Nasal cavity respiratory epithelium epithelial cell of viscerocranial mucosa (primary cell): ENCODE data around the gene NCAPG. TPM values are rescaled to one million over a fixed set of nuclear protein-coding genes. Genes with fewer than 3 reads are reported as not detected.

Source experiments
- total RNA-seq: library from RNA; depleted of rRNA; stranded (reverse); fragments of >200 nt; gene quantifications from 2 replicates; pipeline ENCODE4 v1.2.3, GENCODE V29; 2014

Gene NCAPG
- 0.28 and 0.34 TPM in 2 replicates for total RNA-seq

GRCh38 chr4:17810260-17811077 lies at the start of gene NCAPG, which contains the start of gene DCAF16:
NCAPG (plus strand) TSS chr4:17810979; CDS start chr4:17811078, 99 bp downstream.
DCAF16 (minus strand) TSS chr4:17810757; CDS start chr4:17804141, 6,616 bp downstream.

GRCh38 chr4:17781300-17782287 lies 29.2 kb upstream of the NCAPG start, which contains the start of gene FAM184B:
FAM184B (minus strand) TSS chr4:17781621; CDS start chr4:17781299, 322 bp downstream.

Other genes with a start within 250 kb of the NCAPG start
- gene LAP3, start 233.8 kb upstream of the NCAPG start, total RNA-seq, result 64.3 and 89.5 TPM in 2 replicates
- gene MED28, start 196.3 kb upstream of the NCAPG start, total RNA-seq, result 7.5 and 12.0 TPM in 2 replicates
- gene FAM184B, start 29.4 kb upstream of the NCAPG start, total RNA-seq, result under 0.01 TPM in 1 of 2 replicates, not detected in the other
- 24.2 and 26.0 TPM in 2 replicates for gene DCAF16, start 222 bp upstream of the NCAPG start, total RNA-seq
- gene LCORL, start 210.8 kb downstream of the NCAPG start, total RNA-seq, result 9.1 and 10.9 TPM in 2 replicates